Activated gamma-delta T cell treated with Interleukin-2 at 50 U/mL for 16 hours (primary cell): ENCODE data around the gene CLN3.
"Not testable (repeated sequence)": the region's sequence is repeated elsewhere in the genome, so short reads cannot be mapped to it uniquely, and the experiment has no call there.

Experiments
- DNase-seq: peaks from one replicate; pipeline ENCODE4 v3.0.0-alpha.2; 2020

CLN3 gene

GRCh38 chr16:28494121-28494851 lies 2.4 kb upstream of the CLN3 start, which contains the start of gene APOBR:
Gene APOBR (plus strand): TSS chr16:28494643. CDS start chr16:28494682, 39 bp downstream.
- peak; percentile 89 for DNase-seq

DNA sequence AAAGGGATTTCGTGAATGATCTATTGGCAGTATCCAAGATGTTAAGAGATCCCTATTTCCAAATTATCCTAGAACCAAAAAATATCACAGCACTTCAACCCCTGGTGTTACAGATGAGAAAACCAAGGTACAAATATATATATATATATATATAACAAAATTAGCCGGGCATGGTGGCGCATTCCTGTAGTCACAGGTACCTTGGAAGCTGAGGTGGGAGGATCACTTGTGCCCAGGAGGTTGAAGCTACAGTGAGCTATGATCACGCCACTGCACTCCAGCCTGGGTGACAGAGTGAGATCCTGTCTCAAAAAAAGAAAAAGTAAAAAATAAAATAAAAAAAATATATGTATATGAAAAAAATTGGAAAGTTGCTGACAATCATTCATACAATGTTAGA lies 637 bp upstream of the CLN3 start:
- no peak for DNase-seq

DNA sequence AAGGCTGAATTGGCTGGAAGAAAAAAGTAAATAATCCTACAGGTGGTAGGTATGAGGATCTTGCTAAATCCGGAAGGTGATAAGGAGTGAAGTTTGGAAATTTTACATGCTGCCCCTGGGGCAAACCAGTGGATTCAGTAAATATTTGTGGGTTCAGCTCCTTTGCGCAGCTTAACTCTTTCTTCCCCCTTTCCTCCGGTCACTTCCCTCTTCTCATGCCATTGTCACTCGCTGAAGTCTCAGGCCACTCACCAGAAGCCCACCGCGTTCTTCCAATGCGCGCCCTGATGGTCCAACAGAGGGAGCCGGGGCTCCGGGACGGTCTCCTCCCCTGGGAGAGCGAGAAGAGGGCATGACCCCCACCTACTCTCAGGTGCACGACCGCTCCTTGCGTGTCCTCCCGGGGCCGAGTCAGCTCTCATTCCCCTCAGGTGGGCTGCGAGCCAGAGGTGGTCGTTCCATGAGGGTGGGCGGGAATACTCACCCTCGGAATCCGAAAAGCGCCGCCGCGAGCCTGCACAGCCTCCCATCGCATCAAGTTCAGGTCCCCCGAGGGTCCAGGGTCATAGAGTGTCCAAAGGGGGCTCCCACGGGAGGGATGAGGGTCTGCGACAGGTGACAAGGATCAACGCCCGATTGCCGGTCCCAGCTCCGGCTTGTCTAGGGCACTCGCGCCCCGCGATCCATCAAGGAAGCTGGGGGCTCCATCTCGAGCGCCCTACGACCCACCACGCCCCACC lies 474 bp downstream of the CLN3 start:
- DNase-seq = no peak

DNA sequence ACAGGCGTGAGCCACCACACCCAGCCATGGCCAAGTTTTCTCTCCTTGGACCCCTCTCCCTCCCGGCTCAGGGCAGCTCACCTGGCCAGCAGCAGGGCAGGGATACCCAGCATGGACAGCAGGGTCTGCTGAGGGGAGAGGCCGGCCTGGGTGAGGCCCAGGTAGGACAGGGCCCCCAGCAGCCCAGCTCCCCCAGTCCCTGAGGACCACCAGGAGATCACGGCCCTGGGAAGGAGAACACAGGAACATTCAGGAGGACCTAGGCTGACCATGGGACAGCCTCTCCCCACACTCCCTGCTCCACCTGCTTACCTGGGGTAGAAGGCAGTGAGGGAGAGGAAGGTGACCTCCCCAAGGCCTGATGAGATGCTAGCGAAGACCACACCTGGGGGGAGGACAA lies 5.6 kb downstream of the CLN3 start:
- no peak for DNase-seq

DNA sequence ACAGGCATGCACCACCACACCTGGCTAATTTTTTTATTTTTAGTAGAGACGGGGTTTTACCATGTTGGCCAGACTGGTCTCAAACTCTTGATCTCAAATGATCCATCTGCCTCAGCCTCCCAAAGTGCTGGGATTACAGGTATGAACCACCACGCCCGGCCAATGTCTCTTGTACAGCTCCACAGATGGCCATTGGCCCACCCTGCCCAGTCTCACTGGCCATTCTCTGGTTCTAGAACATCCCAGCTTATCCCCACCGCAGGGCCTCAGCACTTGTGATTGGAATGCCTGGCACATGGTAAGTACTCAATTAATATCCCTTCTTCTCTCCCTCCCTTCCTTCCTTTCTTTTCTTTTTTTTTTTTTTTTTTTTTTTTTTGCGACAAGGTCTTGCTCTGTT lies 8.5 kb downstream of the CLN3 start:
- not testable (repeated sequence) for DNase-seq

DNA sequence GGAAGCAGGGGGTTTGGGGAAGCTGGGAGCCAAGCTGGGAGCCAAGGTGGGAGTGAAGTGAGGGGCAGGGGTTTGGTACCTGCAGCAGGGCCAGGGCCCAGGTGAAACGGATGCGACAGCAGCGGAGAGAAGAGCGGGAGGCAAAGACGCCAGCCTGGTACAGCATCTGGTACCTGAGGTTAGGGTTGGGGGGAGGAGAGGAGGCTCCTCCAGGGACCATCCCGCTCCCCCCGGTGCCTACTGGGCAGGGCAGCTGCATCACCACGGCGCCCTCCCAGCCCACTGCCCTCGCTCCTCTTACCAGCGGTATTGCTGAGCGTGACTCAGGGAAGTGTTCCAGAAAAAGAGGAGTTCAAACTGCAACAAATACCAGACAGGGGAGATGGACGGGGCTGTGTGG lies 9.8 kb downstream of the CLN3 start:
- DNase-seq = no peak

GRCh38 chr16:28478506-28479180 lies 13.2 kb downstream of the CLN3 start:
- no peak for DNase-seq

DNA sequence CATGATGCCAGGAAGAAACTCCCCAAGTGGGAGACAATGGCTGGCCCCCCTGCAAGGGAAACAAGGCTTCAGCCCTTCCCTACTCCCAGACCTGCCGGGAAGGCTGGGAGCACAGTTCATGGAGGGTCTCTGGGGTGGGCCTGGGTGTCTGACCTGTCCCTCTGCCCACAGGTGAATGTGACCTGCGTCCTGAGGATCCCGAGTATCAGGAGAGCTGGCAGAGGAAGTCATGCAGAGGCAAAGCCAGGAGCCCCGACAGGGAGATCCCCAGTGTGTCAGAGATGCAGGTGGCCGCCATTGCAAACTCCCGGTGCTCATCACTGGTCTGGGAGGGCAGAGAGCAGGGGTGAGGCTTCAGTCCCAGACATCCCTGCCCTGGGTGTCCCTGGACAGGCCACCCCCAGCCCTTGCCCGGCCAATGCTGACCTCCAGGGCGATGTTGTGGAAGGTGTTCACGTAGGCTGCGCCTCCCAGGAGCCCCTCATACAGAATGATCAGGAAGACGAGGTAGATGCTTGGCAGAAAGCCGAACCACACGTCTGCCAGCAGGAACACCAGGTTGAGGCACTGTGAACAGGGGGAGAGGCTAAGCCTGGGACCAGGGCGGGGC lies 14.5 kb downstream of the CLN3 start:
- DNase-seq = no peak

- no peak for DNase-seq
Measured at GRCh38 chr16:28475221-28475620, 16.7 kb downstream of the CLN3 start.

- no peak for DNase-seq
Measured at GRCh38 chr16:28473714-28474265, 18.1 kb downstream of the CLN3 start.

DNA sequence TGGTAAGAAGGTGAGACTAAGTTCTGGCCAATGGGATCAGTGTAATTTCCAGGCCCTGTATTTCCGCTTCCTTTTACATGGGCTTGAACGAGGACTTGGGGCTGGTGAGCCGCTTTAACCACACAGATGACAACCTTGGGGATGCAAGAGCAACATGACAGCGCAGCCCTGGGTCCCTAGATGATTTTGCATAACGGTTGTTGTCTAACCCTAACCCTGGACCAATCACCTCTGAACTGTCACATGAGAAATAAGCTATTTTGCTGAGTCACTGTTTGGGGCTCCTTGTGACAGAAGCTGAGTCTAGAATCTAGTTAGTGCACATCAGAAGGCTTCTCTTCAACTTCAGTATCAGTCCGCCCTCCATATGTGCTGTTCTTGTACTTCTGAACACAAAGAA lies 44.8 kb downstream of the CLN3 start:
- not testable (repeated sequence) for DNase-seq

DNA sequence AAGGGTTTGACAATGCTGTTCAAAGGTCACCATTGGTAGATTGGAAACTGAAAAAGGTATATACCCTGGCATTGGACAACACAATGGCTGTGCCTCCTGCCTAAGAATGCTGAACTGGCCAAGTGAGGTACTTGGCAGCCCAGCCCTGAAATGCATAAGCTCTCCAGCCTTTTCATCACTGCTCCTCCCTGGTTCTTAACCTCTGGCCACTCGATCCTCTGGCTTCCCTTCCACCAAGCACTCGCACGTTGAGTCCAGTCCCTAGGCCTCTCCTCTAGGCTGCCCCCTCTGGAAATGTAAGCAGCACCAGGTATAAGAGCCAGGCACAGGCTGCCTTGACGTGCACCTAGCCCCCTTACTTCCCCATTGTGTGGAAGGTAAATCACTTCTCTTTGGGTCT lies 45.5 kb downstream of the CLN3 start:
- DNase-seq = not testable (repeated sequence)

DNA sequence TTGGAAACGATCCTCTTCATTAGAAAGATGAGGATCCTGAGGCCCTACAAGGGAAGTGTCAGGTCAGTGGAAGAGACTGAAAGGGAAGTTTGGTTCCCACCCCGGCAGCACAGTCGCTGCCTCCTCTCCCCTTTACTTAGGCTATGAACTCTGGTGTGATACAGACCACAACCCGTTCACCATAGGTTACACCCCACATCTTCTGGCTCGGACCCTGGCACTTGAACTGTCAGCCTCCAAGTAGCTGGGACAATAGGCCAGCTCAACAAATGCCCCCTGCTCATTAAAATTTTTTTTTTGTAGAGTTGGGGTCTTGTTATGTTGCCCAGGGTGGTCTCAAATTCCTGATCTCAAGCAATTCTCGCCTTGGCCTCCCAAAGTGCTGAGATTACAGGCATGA lies 47.9 kb downstream of the CLN3 start:
- not testable (repeated sequence) for DNase-seq

DNA sequence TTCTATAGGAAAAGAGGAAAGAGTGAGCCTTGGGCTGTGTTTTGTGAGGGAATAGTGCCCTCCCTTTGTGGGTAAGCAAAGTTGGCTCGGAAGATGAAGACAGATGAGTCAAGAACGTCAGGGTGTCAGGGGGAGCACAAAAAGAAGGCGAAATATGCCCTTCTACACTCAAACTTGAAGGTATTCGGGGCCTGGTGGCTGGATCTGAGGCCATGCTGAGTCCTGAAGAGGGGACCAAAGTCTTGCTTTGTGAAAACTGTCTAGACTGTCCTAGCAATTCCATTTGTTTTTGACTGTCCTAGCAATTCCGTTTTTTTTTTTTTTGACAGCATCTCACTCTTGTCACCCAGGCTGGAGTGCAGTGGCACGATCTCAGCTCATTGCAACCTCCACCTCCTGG lies 53.0 kb downstream of the CLN3 start:
- not testable (repeated sequence) for DNase-seq

GRCh38 chr16:28435340-28435739 lies 56.5 kb downstream of the CLN3 start:
- DNase-seq = not testable (repeated sequence)
